ENCODE measurements around the gene RBMS3.

DNA sequence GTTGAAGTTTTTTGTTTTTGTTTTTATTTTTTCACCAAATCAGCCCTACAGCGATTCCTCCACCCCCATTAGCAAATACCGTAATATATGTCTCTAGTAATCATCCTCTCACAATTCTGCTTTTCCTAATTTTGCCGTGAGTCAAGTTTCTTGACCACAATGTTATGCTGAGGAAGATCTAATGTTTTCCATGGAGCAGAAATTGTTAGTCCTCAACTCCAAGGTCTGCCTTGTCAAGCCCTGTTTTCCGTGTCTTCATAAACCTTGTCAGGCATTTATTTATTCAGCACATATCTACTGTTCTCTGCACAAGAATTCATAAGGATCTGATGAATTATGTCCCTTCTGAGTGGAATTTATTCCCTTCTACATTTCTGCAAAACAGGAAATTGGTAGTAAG is 372.8 kb downstream of the RBMS3 start:
- no peak for TF ChIP-seq CTCF (IDR thresholded peaks at IDR 0.05)
- no peak for TF ChIP-seq EZH2 (IDR thresholded peaks at IDR 0.05)
